HUES64 (cell line): ENCODE measurements around the gene RTBDN.

Source experiments
- H3K27ac ChIP-seq: 2 replicates; pipeline ENCODE4 v1.7.0; 2013; ENCODE audit warnings: low read depth, low read length, inconsistent platforms
- H3K27me3 ChIP-seq: 2 replicates; pipeline ENCODE4 v1.6.1; 2013; ENCODE audit warnings: mild to moderate bottlenecking, low read length; ENCODE audit not compliant: insufficient read depth
- H3K36me3 ChIP-seq: 2 replicates; pipeline ENCODE4 v1.6.1; 2013; ENCODE audit warnings: mild to moderate bottlenecking, low read length; ENCODE audit not compliant: insufficient read depth
- H3K4me1 ChIP-seq: 2 replicates; pipeline ENCODE4 v1.6.1; 2013; ENCODE audit warnings: mild to moderate bottlenecking, low read length, moderate library complexity; ENCODE audit not compliant: insufficient read depth
- H3K4me3 ChIP-seq: 2 replicates; pipeline ENCODE4 v1.5.1; 2013; ENCODE audit warnings: mild to moderate bottlenecking, low read length, moderate library complexity
- H3K9ac ChIP-seq: 2 replicates; pipeline ENCODE4 v1.6.1; 2013; ENCODE audit warnings: mild to moderate bottlenecking, low read depth, low read length
- H3K9me3 ChIP-seq: 2 replicates; pipeline ENCODE4 v1.6.1; 2013; ENCODE audit warnings: low read depth, low read length; ENCODE audit not compliant: insufficient read depth
- WGBS: fragments of 150-250, 120-280 bp; methylation state at CpG from one replicate; pipeline ENCODE4 v1.1.7; 2013; ENCODE audit warnings: missing lambda C conversion rate; 5-methylcytosine and 5-hydroxymethylcytosine counted together

The RTBDN gene

GRCh38 chr19:12796146-12797071 lies 38.0 kb downstream of the RTBDN start:
- H3K4me3 ChIP-seq = no peak overlapping the region
- WGBS = 18% methylated on average over 17 of the region's 18 CpGs
- H3K36me3 ChIP-seq = peaks cover 26% of the 10 kb centered on the region
- H3K9ac ChIP-seq = no peak overlapping the region
- H3K27ac ChIP-seq = no peak overlapping the region; the same call in 1 of the 2 replicates
- peaks cover 16% of the 10 kb centered on the region for H3K27me3 ChIP-seq
- peaks cover 18% of the 10 kb centered on the region for H3K4me1 ChIP-seq
- no peaks in the 10 kb centered on the region for H3K9me3 ChIP-seq

GRCh38 chr19:12794971-12795381 lies 39.4 kb downstream of the RTBDN start:
- Histone ChIP-seq H3K36me3 (peaks cover 19% of the 10 kb centered on the region), H3K9me3 (no peaks in the 10 kb centered on the region), H3K27me3 (peaks cover 28% of the 10 kb centered on the region), H3K4me3 (no peak overlapping the region), H3K27ac (no peak overlapping the region), H3K4me1 (peaks cover 22% of the 10 kb centered on the region), H3K9ac (no peak overlapping the region)
- WGBS = 95% methylated on average over 9 of the region's 9 CpGs

GRCh38 chr19:12794196-12794941 lies 40.0 kb downstream of the RTBDN start:
- WGBS = 89% methylated on average over 6 of the region's 7 CpGs
- H3K4me1 ChIP-seq = peaks cover 22% of the 10 kb centered on the region
- H3K27ac ChIP-seq = peak overlapping the region; percentile 93
- peaks cover 28% of the 10 kb centered on the region for H3K27me3 ChIP-seq
- H3K9me3 ChIP-seq = no peaks in the 10 kb centered on the region
- peak overlapping the region; percentile 87 for H3K9ac ChIP-seq
- peak overlapping the region; percentile 73 for H3K4me3 ChIP-seq
- H3K36me3 ChIP-seq = peaks cover 13% of the 10 kb centered on the region

- Histone ChIP-seq H3K27ac (peak overlapping the region; percentile 93), H3K4me1 (peaks cover 30% of the 10 kb centered on the region), H3K9ac (peak overlapping the region; percentile 87), H3K4me3 (peak overlapping the region; percentile 73), H3K9me3 (no peaks in the 10 kb centered on the region), H3K36me3 (peaks cover 7% of the 10 kb centered on the region; the same call in 1 of the 2 replicates), H3K27me3 (peaks cover 28% of the 10 kb centered on the region)
- under 1% methylated on average over 81 of the region's 81 CpGs for WGBS
Measured at GRCh38 chr19:12793290-12794195, 40.8 kb downstream of the RTBDN start.

GRCh38 chr19:12792853-12793289 lies 41.5 kb downstream of the RTBDN start:
- 1% methylated on average over 20 of the region's 22 CpGs for WGBS
- Histone ChIP-seq H3K4me3 (peak overlapping the region; percentile 73), H3K36me3 (0 out of 2 replicates have a peak, but pooled peaks cover 7% of the 10 kb centered on the region), H3K9ac (peak overlapping the region; percentile 87), H3K27me3 (peaks cover 28% of the 10 kb centered on the region), H3K27ac (peak overlapping the region; percentile 33; the same call in 1 of the 2 replicates), H3K4me1 (peaks cover 36% of the 10 kb centered on the region), H3K9me3 (no peaks in the 10 kb centered on the region)

- Histone ChIP-seq H3K27me3 (peaks cover 28% of the 10 kb centered on the region), H3K9me3 (no peaks in the 10 kb centered on the region), H3K4me3 (peak overlapping the region; percentile 73), H3K9ac (peak overlapping the region; percentile 87), H3K36me3 (0 out of 2 replicates have a peak, but pooled peaks cover 5% of the 10 kb centered on the region), H3K4me1 (peaks cover 36% of the 10 kb centered on the region), H3K27ac (peak overlapping the region; percentile 33; the same call in 1 of the 2 replicates)
- under 1% methylated on average over 84 of the region's 84 CpGs for WGBS
Measured at GRCh38 chr19:12792051-12792852, 42.1 kb downstream of the RTBDN start.

- under 1% methylated on average over 73 of the region's 73 CpGs for WGBS
- H3K36me3 ChIP-seq = no peaks in the 10 kb centered on the region
- peaks cover 36% of the 10 kb centered on the region for H3K4me1 ChIP-seq
- peak within 1 kb of the TSS; percentile 61; the same call in 1 of the 2 replicates for H3K27ac ChIP-seq
- peak within 1 kb of the TSS; percentile 73 for H3K4me3 ChIP-seq
- H3K27me3 ChIP-seq = peaks cover 28% of the 10 kb centered on the region
- peak within 1 kb of the TSS; percentile 87 for H3K9ac ChIP-seq
- H3K9me3 ChIP-seq = no peaks in the 10 kb centered on the region
Measured at GRCh38 chr19:12791345-12792050, 42.9 kb downstream of the RTBDN start, which contains the start of gene JUNB. TSS of gene JUNB (plus strand) at chr19:12791486. CDS start at chr19:12791772, 286 bp downstream.

- peak overlapping the region; percentile 73 for H3K4me3 ChIP-seq
- no peak overlapping the region for H3K9ac ChIP-seq
- H3K27ac ChIP-seq = no peak overlapping the region; the same call in 1 of the 2 replicates
- peaks cover 32% of the 10 kb centered on the region for H3K4me1 ChIP-seq
- peaks cover 28% of the 10 kb centered on the region for H3K27me3 ChIP-seq
- WGBS = 5% methylated on average over 22 of the region's 22 CpGs
- no peaks in the 10 kb centered on the region for H3K9me3 ChIP-seq
- no peaks in the 10 kb centered on the region for H3K36me3 ChIP-seq
Measured at GRCh38 chr19:12790628-12791344, 43.6 kb downstream of the RTBDN start.
